Measurements from ENCODE around the gene NOBOX. TPM values are rescaled to one million over a fixed set of nuclear protein-coding genes. Genes with fewer than 3 reads are reported as not detected.
"Not testable (repeated sequence)": the region's sequence is repeated elsewhere in the genome, so short reads cannot be mapped to it uniquely, and the experiment has no call there.

The NOBOX gene
- polyA plus RNA-seq = not detected
- long read RNA-seq, donor 1 = 0 reads
- long read RNA-seq, donor 2 = 0 reads
- long read RNA-seq, donor 3 = 0 reads
- long read RNA-seq, donor 4 = 0 reads
- long read RNA-seq, donor 5 = 0 reads
- long read RNA-seq, donor 6 = 0 reads
- long read RNA-seq, donor 7 = 0 reads
- long read RNA-seq, donor 8 = 0 reads
- long read RNA-seq, donor 9 = 0 reads
- long read RNA-seq, donor 10 = 0 reads
- long read RNA-seq, donor 11 = 0 reads

GRCh38 chr7:144403649-144404061 lies at the start of gene NOBOX:
TSS of gene NOBOX (minus strand) at chr7:144403693.
- Histone ChIP-seq H3K4me3 (ENCODE audit: low read length) (no peak within 1 kb of the TSS), H3K4me1 (ENCODE audit: control insufficient read depth, insufficient read depth, low read length) (peaks cover 6% of the 10 kb centered on the region)

DNA sequence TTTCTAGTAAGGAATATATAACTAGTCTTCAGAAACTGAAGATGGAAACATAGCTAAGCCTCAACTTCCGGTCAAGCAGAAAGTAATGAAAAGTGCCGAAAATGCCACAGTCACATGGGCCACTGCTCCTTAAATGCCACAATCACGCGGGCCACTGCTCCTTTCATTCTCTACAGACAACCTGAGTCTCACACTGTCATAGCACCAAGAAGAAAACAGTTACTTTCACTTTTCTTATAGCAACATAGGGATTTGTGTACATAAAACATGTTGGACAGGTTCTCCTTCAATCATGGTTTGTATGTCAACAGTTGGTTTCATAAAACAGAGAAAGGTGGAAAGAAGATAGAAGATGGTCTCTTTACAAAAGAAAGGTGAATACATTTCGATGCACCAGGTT lies 48.6 kb upstream of the NOBOX start:
- H3K36me3 ChIP-seq (ENCODE audit: control insufficient read depth, insufficient read depth, low read length) = no peaks in the 10 kb centered on the region
- DNase-seq = no peak
- H3K4me1 ChIP-seq (ENCODE audit: control insufficient read depth, insufficient read depth, low read length) = no peaks in the 10 kb centered on the region
- H3K27ac ChIP-seq (ENCODE audit: low read length) = no peak overlapping the region
- WGBS (ENCODE audit: insufficient coverage, low lambda C conversion rate) = 82% methylated on average over 2 of the region's 5 CpGs
- H3K27me3 ChIP-seq (ENCODE audit: control insufficient read depth, insufficient read depth, low read length) = no peaks in the 10 kb centered on the region
- no peak overlapping the region for H3K4me3 ChIP-seq (ENCODE audit: low read length)
- no peaks in the 10 kb centered on the region for H3K9me3 ChIP-seq (ENCODE audit: control insufficient read depth, low read depth, low read length)

More at GRCh38 chr7:144403649-144404061, at the start of gene NOBOX:
- H3K27ac ChIP-seq (ENCODE audit: low read length) = no peak within 1 kb of the TSS
- no peaks in the 10 kb centered on the region for H3K9me3 ChIP-seq (ENCODE audit: control insufficient read depth, low read depth, low read length)
- no peaks in the 10 kb centered on the region for H3K27me3 ChIP-seq (ENCODE audit: control insufficient read depth, insufficient read depth, low read length)
- H3K36me3 ChIP-seq (ENCODE audit: control insufficient read depth, insufficient read depth, low read length) = no peaks in the 10 kb centered on the region
- no peak for DNase-seq
- no CpG with 5 or more reads among the region's 39 CpGs for WGBS (ENCODE audit: insufficient coverage, low lambda C conversion rate)

DNA sequence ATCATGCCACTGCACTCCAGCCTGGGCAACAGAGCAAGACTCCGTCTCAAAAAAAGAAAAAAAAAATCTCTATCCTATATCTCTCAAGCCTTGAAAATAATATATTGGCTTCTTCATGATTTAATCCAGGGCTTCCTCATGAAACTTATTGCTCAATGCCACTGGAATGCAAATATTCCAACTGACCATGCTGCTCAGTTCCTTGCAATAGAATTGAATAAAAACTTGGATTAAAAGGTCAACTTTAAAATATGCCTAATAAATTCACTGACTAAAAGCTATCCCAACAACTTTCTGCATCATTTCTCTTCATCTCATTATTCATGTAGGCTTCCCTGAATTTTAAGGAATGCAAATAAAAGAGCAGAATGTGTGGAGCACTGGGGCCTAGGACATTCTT lies 42.1 kb upstream of the NOBOX start:
- H3K9me3 ChIP-seq (ENCODE audit: control insufficient read depth, low read depth, low read length) = no peaks in the 10 kb centered on the region
- no peaks in the 10 kb centered on the region for H3K27me3 ChIP-seq (ENCODE audit: control insufficient read depth, insufficient read depth, low read length)
- no peaks in the 10 kb centered on the region for H3K4me1 ChIP-seq (ENCODE audit: control insufficient read depth, insufficient read depth, low read length)
- no peaks in the 10 kb centered on the region for H3K36me3 ChIP-seq (ENCODE audit: control insufficient read depth, insufficient read depth, low read length)
- no peak overlapping the region for H3K27ac ChIP-seq (ENCODE audit: low read length)
- no peak overlapping the region for H3K4me3 ChIP-seq (ENCODE audit: low read length)
- DNase-seq = no peak
- no CpG with 5 or more reads among the region's 1 CpG for WGBS (ENCODE audit: insufficient coverage, low lambda C conversion rate)

GRCh38 chr7:144439717-144440205 lies 36.3 kb upstream of the NOBOX start:
- Histone ChIP-seq H3K9me3 (ENCODE audit: control insufficient read depth, low read depth, low read length) (no peaks in the 10 kb centered on the region), H3K4me3 (ENCODE audit: low read length) (no peak overlapping the region), H3K27ac (ENCODE audit: low read length) (no peak overlapping the region), H3K4me1 (ENCODE audit: control insufficient read depth, insufficient read depth, low read length) (no peaks in the 10 kb centered on the region), H3K36me3 (ENCODE audit: control insufficient read depth, insufficient read depth, low read length) (no peaks in the 10 kb centered on the region), H3K27me3 (ENCODE audit: control insufficient read depth, insufficient read depth, low read length) (no peaks in the 10 kb centered on the region)
- WGBS (ENCODE audit: insufficient coverage, low lambda C conversion rate) = 13% methylated on average over 1 of the region's 5 CpGs
- DNase-seq = no peak

DNA sequence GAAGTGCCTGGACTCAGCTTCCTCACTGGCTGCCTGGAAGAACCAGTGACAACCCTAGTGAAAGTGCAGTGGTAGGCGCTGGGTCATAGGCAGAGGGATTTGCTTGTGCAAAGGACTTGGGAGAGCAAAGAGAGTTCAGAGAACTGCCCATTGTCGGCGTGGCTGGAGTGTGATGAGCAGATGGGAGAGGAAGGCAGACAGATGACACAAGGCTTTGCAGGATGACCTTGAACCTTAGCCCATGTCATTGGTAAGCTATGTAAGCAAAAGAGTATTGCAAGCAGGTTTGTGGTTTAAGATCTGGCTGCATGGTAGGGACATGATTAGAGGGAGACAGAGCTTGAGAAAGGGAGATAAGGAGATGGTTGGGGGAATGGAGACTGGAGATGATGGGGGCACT lies 35.3 kb upstream of the NOBOX start:
- Histone ChIP-seq H3K27me3 (ENCODE audit: control insufficient read depth, insufficient read depth, low read length) (no peaks in the 10 kb centered on the region), H3K4me3 (ENCODE audit: low read length) (no peak overlapping the region), H3K9me3 (ENCODE audit: control insufficient read depth, low read depth, low read length) (no peaks in the 10 kb centered on the region), H3K4me1 (ENCODE audit: control insufficient read depth, insufficient read depth, low read length) (no peaks in the 10 kb centered on the region), H3K36me3 (ENCODE audit: control insufficient read depth, insufficient read depth, low read length) (no peaks in the 10 kb centered on the region), H3K27ac (ENCODE audit: low read length) (no peak overlapping the region)
- 80% methylated on average over 2 of the region's 3 CpGs for WGBS (ENCODE audit: insufficient coverage, low lambda C conversion rate)
- DNase-seq = no peak

- Histone ChIP-seq H3K27ac (ENCODE audit: low read length) (no peak overlapping the region), H3K9me3 (ENCODE audit: control insufficient read depth, low read depth, low read length) (no peaks in the 10 kb centered on the region), H3K4me3 (ENCODE audit: low read length) (no peak overlapping the region), H3K27me3 (ENCODE audit: control insufficient read depth, insufficient read depth, low read length) (no peaks in the 10 kb centered on the region), H3K4me1 (ENCODE audit: control insufficient read depth, insufficient read depth, low read length) (no peaks in the 10 kb centered on the region), H3K36me3 (ENCODE audit: control insufficient read depth, insufficient read depth, low read length) (no peaks in the 10 kb centered on the region)
- no CpG with 5 or more reads among the region's 4 CpGs for WGBS (ENCODE audit: insufficient coverage, low lambda C conversion rate)
- peak; percentile 51 to 52 for DNase-seq
These were observed 34.1 kb upstream of the NOBOX start for GRCh38 chr7:144437370-144438191.

- Histone ChIP-seq H3K36me3 (ENCODE audit: control insufficient read depth, insufficient read depth, low read length) (no peaks in the 10 kb centered on the region), H3K27ac (ENCODE audit: low read length) (no peak overlapping the region), H3K9me3 (ENCODE audit: control insufficient read depth, low read depth, low read length) (no peaks in the 10 kb centered on the region), H3K4me1 (ENCODE audit: control insufficient read depth, insufficient read depth, low read length) (no peaks in the 10 kb centered on the region), H3K4me3 (ENCODE audit: low read length) (no peak overlapping the region), H3K27me3 (ENCODE audit: control insufficient read depth, insufficient read depth, low read length) (no peaks in the 10 kb centered on the region)
- WGBS (ENCODE audit: insufficient coverage, low lambda C conversion rate) = 67% methylated on average over 3 of the region's 9 CpGs
- no peak for DNase-seq
These were observed 33.0 kb upstream of the NOBOX start for GRCh38 chr7:144436500-144436899.

GRCh38 chr7:144428431-144428830 lies 24.9 kb upstream of the NOBOX start:
- Histone ChIP-seq H3K27ac (ENCODE audit: low read length) (no peak overlapping the region), H3K9me3 (ENCODE audit: control insufficient read depth, low read depth, low read length) (peaks cover 11% of the 10 kb centered on the region), H3K27me3 (ENCODE audit: control insufficient read depth, insufficient read depth, low read length) (no peaks in the 10 kb centered on the region), H3K4me1 (ENCODE audit: control insufficient read depth, insufficient read depth, low read length) (no peaks in the 10 kb centered on the region), H3K36me3 (ENCODE audit: control insufficient read depth, insufficient read depth, low read length) (no peaks in the 10 kb centered on the region), H3K4me3 (ENCODE audit: low read length) (no peak overlapping the region)
- no peak for DNase-seq
- WGBS (ENCODE audit: insufficient coverage, low lambda C conversion rate) = no CpG with 5 or more reads among the region's 2 CpGs

DNA sequence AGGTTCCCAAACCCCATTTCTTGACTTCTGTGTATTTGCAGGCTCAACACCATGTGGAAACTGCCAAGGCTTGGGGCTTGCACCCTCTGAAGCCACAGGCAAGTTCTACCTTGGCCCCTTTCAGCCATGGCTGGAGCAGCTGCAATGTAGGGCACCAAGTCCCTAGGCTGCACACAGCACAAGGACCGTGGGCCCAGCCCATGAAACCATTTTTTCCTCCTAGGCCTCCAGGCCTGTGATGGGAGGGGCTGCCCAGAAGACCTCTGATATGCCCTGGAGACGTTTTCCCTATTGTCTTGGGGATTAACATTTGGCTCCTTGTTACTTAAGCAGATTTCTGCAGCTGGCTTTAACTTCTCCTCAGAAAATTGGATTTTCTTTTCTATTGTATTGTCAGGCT lies 24.0 kb upstream of the NOBOX start:
- WGBS (ENCODE audit: insufficient coverage, low lambda C conversion rate) = no CpG with 5 or more reads among the region's 2 CpGs
- DNase-seq; H3K27ac ChIP-seq (ENCODE audit: low read length); H3K27me3 ChIP-seq (ENCODE audit: control insufficient read depth, insufficient read depth, low read length); H3K36me3 ChIP-seq (ENCODE audit: control insufficient read depth, insufficient read depth, low read length); H3K4me3 ChIP-seq (ENCODE audit: low read length); H3K4me1 ChIP-seq (ENCODE audit: control insufficient read depth, insufficient read depth, low read length): not testable (repeated sequence)
- peaks cover 11% of the 10 kb centered on the region for H3K9me3 ChIP-seq (ENCODE audit: control insufficient read depth, low read depth, low read length)

GRCh38 chr7:144418931-144419330 lies 15.4 kb upstream of the NOBOX start:
- no CpG with 5 or more reads among the region's 4 CpGs for WGBS (ENCODE audit: insufficient coverage, low lambda C conversion rate)
- H3K27me3 ChIP-seq (ENCODE audit: control insufficient read depth, insufficient read depth, low read length); H3K9me3 ChIP-seq (ENCODE audit: control insufficient read depth, low read depth, low read length); H3K27ac ChIP-seq (ENCODE audit: low read length); H3K4me1 ChIP-seq (ENCODE audit: control insufficient read depth, insufficient read depth, low read length); H3K4me3 ChIP-seq (ENCODE audit: low read length); DNase-seq; H3K36me3 ChIP-seq (ENCODE audit: control insufficient read depth, insufficient read depth, low read length): not testable (repeated sequence)
